A549 (cell line): ENCODE measurements around the gene ADORA1. TPM values are rescaled to one million over a fixed set of nuclear protein-coding genes. Genes with fewer than 3 reads are reported as not detected.

ENCODE experiments used
- ATAC-seq, 2 experiments: fragments of 200-7000 bp in 1 of 2; fragments of >200 bp in 1 of 2; cut with Nextera tagmentation in 1 of 2; cut with Tn5 transposase in 1 of 2; 3 replicates each; pipeline versions ENCODE4 v1.8.0 to v1.9.1; 2018 to 2020; ENCODE audit warnings: mild to moderate bottlenecking in 1 of 2, moderate library complexity in 1 of 2
- CTCF ChIA-PET: fragments of 300-600 bp; sonication (Branson Sonifier 250); formaldehyde crosslinking; extraction: SDS; loops from one replicate; lab custom pipeline; 2021; ENCODE audit warnings: antibody characterized with exemption, inconsistent platforms; lab: Yijun Ruan, JAX
- POLR2A ChIA-PET: fragments of 350-600 bp; formaldehyde crosslinking; extraction: SDS; loops from one replicate; lab custom pipeline; 2021; ENCODE audit warnings: antibody characterized with exemption, inconsistent platforms; lab: Yijun Ruan, JAX
- DNase-seq, 2 experiments: peaks; one replicate each; pipeline versions ENCODE4 v3.0.0 to v3.0.0-alpha.2; 2011 to 2016; ENCODE audit warnings: low read depth in 1 of 2, low spot score in 1 of 2
- FAIRE-seq: peaks from 2 replicates; lab custom pipeline; 2011; peaks lifted over from hg19 to GRCh38; lab: Jason Lieb, UNC
- H3K27ac ChIP-seq, 2 experiments: fragments of >200 bp; sonication (Bioruptor Twin); formaldehyde crosslinking; 3 replicates each; pipeline ENCODE4 v1.5.1; 2016 to 2017
- H3K4me1 ChIP-seq: fragments of >200 bp; sonication (Bioruptor Twin); formaldehyde crosslinking; 3 replicates; pipeline ENCODE4 v1.6.1; 2016
- H3K4me2 ChIP-seq: fragments of >200 bp; sonication (Bioruptor Twin); formaldehyde crosslinking; 3 replicates; pipeline ENCODE4 v1.6.1; 2016
- H3K4me3 ChIP-seq: fragments of >200 bp; sonication (Bioruptor Twin); formaldehyde crosslinking; 3 replicates; pipeline ENCODE4 v1.5.1; 2016
- H3K9me3 ChIP-seq: fragments of >200 bp; sonication (Bioruptor Twin); formaldehyde crosslinking; 3 replicates; pipeline ENCODE4 v1.6.1; 2016
- ATOH8 ChIP-seq: fragments of 250-450 bp; sonication (Bioruptor Pico); IDR thresholded peaks from 2 replicates; pipeline ENCODE4 v1.5.0; 2020; ENCODE audit warnings: low read depth, mild to moderate bottlenecking, moderate library complexity
- BCL3 ChIP-seq: fragments of >200 bp; sonication (Bioruptor Twin); formaldehyde crosslinking; IDR thresholded peaks from 3 replicates; pipeline ENCODE4 v1.6.1; 2016
- CBX8 ChIP-seq: fragments of 200-600 bp; sonication (generic); IDR thresholded peaks from 2 replicates; pipeline ENCODE4 v1.6.1; 2016
- CEBPB ChIP-seq, 2 experiments: fragments of >200 bp in 1 of 2; sonication (Bioruptor Twin) in 1 of 2; formaldehyde crosslinking in 1 of 2; IDR thresholded peaks; 2 replicates each; pipeline ENCODE4 v1.6.1; 2012 to 2016
- EHF ChIP-seq: fragments of 250-450 bp; sonication (Bioruptor Pico); IDR thresholded peaks from 2 replicates; pipeline ENCODE4 v1.5.0; 2020; ENCODE audit warnings: mild to moderate bottlenecking
- ESRRA ChIP-seq: fragments of 150-350 bp; IDR thresholded peaks from 2 replicates; pipeline ENCODE4 v1.6.1; 2014; ENCODE audit warnings: mild to moderate bottlenecking, low read length, borderline replicate concordance
- HDAC2 ChIP-seq: fragments of 200-600 bp; sonication (generic); IDR thresholded peaks from 2 replicates; pipeline ENCODE4 v1.6.1; 2016
- HEYL ChIP-seq: fragments of 250-450 bp; sonication (Bioruptor Pico); IDR thresholded peaks from 2 replicates; pipeline ENCODE4 v1.8.0; 2021; ENCODE audit warnings: mild to moderate bottlenecking, moderate library complexity
- HOXA7 ChIP-seq: fragments of 250-450 bp; sonication (Bioruptor Pico); IDR thresholded peaks from 2 replicates; pipeline ENCODE4 v1.5.0; 2020; ENCODE audit warnings: mild to moderate bottlenecking, moderate library complexity
- HOXB13 ChIP-seq: fragments of 250-450 bp; sonication (Bioruptor Pico); IDR thresholded peaks from 2 replicates; pipeline ENCODE4 v1.5.0; 2020; ENCODE audit warnings: low read depth, mild to moderate bottlenecking, moderate library complexity
- MYC ChIP-seq: IDR thresholded peaks from 2 replicates; pipeline ENCODE4 v1.6.1; 2012; ENCODE audit warnings: mild to moderate bottlenecking, inconsistent platforms, low read length, improper control_type of control experiment, borderline replicate concordance
- NFE2L2 ChIP-seq: fragments of 150-350 bp; conservative IDR thresholded peaks from 2 replicates; pipeline ENCODE4 v1.6.1; 2014; ENCODE audit warnings: low read length
- NR3C1 ChIP-seq: fragments of >200 bp; sonication (Bioruptor Twin); formaldehyde crosslinking; IDR thresholded peaks from 3 replicates; pipeline ENCODE4 v1.6.1; 2017
- POLR2A ChIP-seq: IDR thresholded peaks from 2 replicates; pipeline ENCODE4 v1.6.1; 2012; ENCODE audit warnings: mild to moderate bottlenecking, low read length
- RAD21 ChIP-seq, 2 experiments: fragments of >200 bp in 1 of 2; sonication (Bioruptor Twin) in 1 of 2; formaldehyde crosslinking in 1 of 2; IDR thresholded peaks in 1 of 2; conservative IDR thresholded peaks in 1 of 2; 2 replicates in 1 of 2; 3 replicates in 1 of 2; pipeline ENCODE4 v1.6.1; 2012 to 2018; ENCODE audit warnings: inconsistent platforms in 1 of 2
- RARB ChIP-seq: fragments of 250-450 bp; sonication (Bioruptor Pico); IDR thresholded peaks from 2 replicates; pipeline ENCODE4 v1.8.0; 2021; ENCODE audit warnings: mild to moderate bottlenecking, moderate library complexity
- TFCP2L1 ChIP-seq: fragments of 250-450 bp; sonication (Bioruptor Pico); IDR thresholded peaks from 2 replicates; pipeline ENCODE4 v1.5.0; 2021; ENCODE audit warnings: mild to moderate bottlenecking
- TP53 ChIP-seq: fragments of 250-450 bp; sonication (Bioruptor Pico); IDR thresholded peaks from 2 replicates; pipeline ENCODE4 v1.5.0; 2021; ENCODE audit warnings: mild to moderate bottlenecking, moderate library complexity
- ZSCAN20 ChIP-seq: fragments of 250-450 bp; sonication (Bioruptor Pico); IDR thresholded peaks from 2 replicates; pipeline ENCODE4 v1.8.0; 2022; ENCODE audit warnings: mild to moderate bottlenecking, moderate library complexity
- WGBS: methylation state at CpG from one replicate; pipeline ENCODE4 v1.1.6; 2017; ENCODE audit errors: missing lambda C conversion rate; 5-methylcytosine and 5-hydroxymethylcytosine counted together
- polyA plus RNA-seq, 4 experiments: library from polyadenylated mRNA; depleted of rRNA in 3 of 4; stranded (reverse); fragments of >200 nt; fragmentation: RNase III in 1 of 4; extraction: RNeasy Plus Mini Kit Qiagen cat#74134 plus additional on column Dnase treatment in 1 of 4; gene quantifications; 2 replicates in 3 of 4; 3 replicates in 1 of 4; pipeline ENCODE4 v1.2.3, GENCODE V29; 2011 to 2017
- TF ChIP-seq, protein P1 (sequence below): fragments of 250-450 bp; sonication (Bioruptor Pico); IDR thresholded peaks from 2 replicates; pipeline ENCODE4 v1.5.0; 2021; ENCODE audit warnings: mild to moderate bottlenecking, moderate library complexity, borderline replicate concordance
- TF ChIP-seq, protein P2 (sequence below): IDR thresholded peaks from 2 replicates; pipeline ENCODE4 v1.6.1; 2012; ENCODE audit warnings: low read depth, borderline replicate concordance

Gene ADORA1
- polyA plus RNA-seq, 2 of the 4 experiments (the other 2 are of a cell fraction), result 0.48 to 2.4 TPM

DNA sequence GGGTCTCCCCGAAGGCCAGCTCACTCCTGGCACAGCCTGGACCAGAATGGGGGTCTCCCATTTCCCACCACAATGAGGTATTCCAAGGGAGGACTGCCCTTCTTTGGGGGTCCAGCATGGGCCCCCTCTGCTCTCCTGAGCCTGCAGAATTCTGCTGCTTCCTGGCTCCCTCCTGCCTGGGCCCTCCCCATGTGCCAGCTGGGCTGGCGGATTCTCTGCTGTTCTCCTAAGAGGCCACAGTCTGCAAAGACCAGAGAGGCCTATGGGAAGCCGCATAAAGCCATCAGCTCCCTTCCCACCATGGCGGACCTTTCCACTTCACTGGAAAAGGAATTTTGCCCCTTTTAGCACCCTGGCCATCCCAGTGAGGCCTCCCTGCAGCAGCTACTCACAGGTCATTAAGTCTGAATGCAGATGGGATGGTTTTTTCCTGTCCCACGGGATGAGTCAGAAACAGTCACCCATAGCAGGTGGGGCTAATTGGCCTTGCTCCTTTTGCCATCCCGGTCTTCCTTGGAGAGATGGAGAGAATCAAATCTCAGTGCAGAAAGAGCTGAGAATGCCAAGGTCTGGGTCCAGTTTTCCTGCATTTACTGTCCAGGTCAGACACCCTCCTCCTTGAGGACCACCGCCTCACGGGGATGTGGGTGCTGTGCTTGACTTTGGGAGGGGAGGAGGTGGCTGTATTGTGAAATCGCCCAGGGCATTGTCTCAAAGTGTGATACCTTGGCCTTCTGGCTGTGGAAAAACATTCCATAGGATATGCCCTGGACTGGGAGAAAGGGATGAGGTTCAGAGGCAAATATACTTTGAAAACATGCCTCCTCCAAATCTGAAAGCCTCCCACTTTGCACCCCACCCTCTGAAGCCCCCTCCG is 24.9 kb downstream of the ADORA1 start:
- TF ChIP-seq TP53 (CRISPR knock-in tag) (no peak), RARB (CRISPR knock-in tag) (no peak), CEBPB (IDR thresholded peaks at IDR 0.05) (peak; percentile 18 to 30; a peak in 1 of 4 replicates)
- ChIA-PET POLR2A (no interaction called here), CTCF (interaction anchor here (0.6 to 3.3 kb wide), 5 partner anchors 16 to 259 kb away, joined by 3 to 16 read pairs (median 4); no protein-coding TSS in a partner anchor)
- WGBS, result 41% methylated on average over 10 of the region's 10 CpGs
- Histone ChIP-seq H3K4me3 (no peak overlapping the region), H3K9me3 (no peaks in the 10 kb centered on the region; the same call in 2 of the 3 replicates), H3K4me2 (peak overlapping the region; percentile 33; the same call in 1 of the 3 replicates), H3K27ac (peak overlapping the region in 1 of 2 experiments; percentile 51; a peak in 1 of 6 replicates), H3K4me1 (peaks cover 19% of the 10 kb centered on the region)
- FAIRE-seq (no peak), DNase-seq (peak in 1 of 2 experiments; percentile 38), ATAC-seq (peak in 1 of 2 experiments; percentile 13; a peak in 2 of 6 replicates)

DNA sequence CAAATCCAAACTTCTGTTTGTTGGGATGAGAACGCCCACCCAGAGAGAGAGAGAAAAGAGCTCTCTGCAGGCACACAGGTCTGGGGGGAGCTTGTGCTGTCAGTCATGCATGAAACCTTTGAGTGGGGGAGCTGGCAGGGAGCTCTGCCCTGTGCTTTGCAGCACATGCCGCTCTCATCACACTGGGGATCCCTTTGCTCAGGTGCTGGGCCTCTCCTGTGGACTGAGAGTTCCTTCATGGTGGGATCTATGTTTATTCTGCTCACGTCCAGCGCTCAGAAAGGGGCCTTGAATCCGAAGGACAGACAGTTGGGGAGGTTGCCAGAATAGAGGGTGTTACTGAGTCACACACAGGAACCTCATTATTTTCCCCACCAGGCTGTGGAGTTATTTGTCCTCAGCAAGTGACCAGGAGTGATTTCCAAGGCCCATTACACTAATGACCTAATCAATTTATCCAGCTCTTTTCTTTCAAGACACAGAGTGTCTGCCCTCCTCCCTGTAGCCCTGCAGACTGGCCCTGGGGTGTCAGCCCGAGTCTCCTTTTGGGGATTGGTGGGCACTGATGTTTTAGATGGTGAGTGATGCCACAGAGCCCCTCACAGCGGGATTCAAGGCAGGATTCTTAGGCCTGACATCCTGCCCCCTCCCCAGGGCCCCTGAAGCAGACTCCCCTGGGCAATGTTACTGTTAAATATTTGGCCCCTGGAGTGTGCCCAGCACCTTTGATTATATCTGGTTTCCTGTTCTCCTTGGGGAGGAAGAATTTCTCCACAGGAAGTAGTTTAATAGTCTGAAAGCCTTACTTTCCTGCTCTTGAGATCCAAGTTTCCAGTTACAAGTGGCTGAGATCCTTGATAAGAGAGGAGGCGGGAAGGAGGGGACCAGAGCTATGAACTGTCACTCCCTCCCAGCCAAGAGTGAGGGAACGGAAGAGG is 25.8 kb downstream of the ADORA1 start:
- Histone ChIP-seq H3K4me1 (peaks cover 19% of the 10 kb centered on the region), H3K27ac (peak overlapping the region in 1 of 2 experiments; percentile 32; a peak in 1 of 6 replicates), H3K4me2 (0 out of 3 replicates have a peak overlapping the region, but pooled peaks have one; percentile 33), H3K4me3 (no peak overlapping the region), H3K9me3 (peaks cover 6% of the 10 kb centered on the region)
- ChIA-PET CTCF (interaction anchor here (0.6 to 3.3 kb wide), 6 partner anchors 12 to 114 kb away, joined by 3 to 16 read pairs (median 4); no protein-coding TSS in a partner anchor), POLR2A (no interaction called here)
- no peak for FAIRE-seq
- DNase-seq, result no peak
- ATAC-seq, result no peak
- no peak for TF ChIP-seq BCL3
- no peak for TF ChIP-seq NR3C1
- TF ChIP-seq, protein P1, sequence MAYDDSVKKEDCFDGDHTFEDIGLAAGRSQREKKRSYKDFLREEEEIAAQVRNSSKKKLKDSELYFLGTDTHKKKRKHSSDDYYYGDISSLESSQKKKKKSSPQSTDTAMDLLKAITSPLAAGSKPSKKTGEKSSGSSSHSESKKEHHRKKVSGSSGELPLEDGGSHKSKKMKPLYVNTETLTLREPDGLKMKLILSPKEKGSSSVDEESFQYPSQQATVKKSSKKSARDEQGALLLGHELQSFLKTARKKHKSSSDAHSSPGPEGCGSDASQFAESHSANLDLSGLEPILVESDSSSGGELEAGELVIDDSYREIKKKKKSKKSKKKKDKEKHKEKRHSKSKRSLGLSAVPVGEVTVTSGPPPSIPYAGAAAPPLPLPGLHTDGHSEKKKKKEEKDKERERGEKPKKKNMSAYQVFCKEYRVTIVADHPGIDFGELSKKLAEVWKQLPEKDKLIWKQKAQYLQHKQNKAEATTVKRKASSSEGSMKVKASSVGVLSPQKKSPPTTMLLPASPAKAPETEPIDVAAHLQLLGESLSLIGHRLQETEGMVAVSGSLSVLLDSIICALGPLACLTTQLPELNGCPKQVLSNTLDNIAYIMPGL (CRISPR knock-in tag), result no peak
- TF ChIP-seq MYC, result no peak
- TF ChIP-seq HOXB13 (CRISPR knock-in tag), result no peak
- no peak for TF ChIP-seq POLR2A
- no peak for TF ChIP-seq ZSCAN20 (CRISPR knock-in tag)
- no peak for TF ChIP-seq RARB (CRISPR knock-in tag)
- TF ChIP-seq ATOH8 (CRISPR knock-in tag), result no peak
- no peak for TF ChIP-seq HOXA7 (CRISPR knock-in tag)
- no peak for TF ChIP-seq ESRRA
- no peak for TF ChIP-seq CBX8
- no peak for TF ChIP-seq TFCP2L1 (CRISPR knock-in tag)
- TF ChIP-seq EHF (CRISPR knock-in tag), result no peak
- TF ChIP-seq RAD21 (conservative IDR thresholded peaks at IDR 0.05 in 1 of 2, IDR thresholded peaks at IDR 0.05 in 1 of 2), result no peak
- no peak for TF ChIP-seq HDAC2
- TF ChIP-seq HEYL (CRISPR knock-in tag), result no peak
- TF ChIP-seq NFE2L2, result no peak
- TF ChIP-seq, protein P2, sequence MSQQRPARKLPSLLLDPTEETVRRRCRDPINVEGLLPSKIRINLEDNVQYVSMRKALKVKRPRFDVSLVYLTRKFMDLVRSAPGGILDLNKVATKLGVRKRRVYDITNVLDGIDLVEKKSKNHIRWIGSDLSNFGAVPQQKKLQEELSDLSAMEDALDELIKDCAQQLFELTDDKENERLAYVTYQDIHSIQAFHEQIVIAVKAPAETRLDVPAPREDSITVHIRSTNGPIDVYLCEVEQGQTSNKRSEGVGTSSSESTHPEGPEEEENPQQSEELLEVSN, result no peak
- WGBS, result 76% methylated on average over 9 of the region's 9 CpGs
